ENCODE results near the gene ZNF202. TPM values are rescaled to one million over a fixed set of nuclear protein-coding genes. Genes with fewer than 3 reads are reported as not detected.
"Not testable (repeated sequence)": the region's sequence is repeated elsewhere in the genome, so short reads cannot be mapped to it uniquely, and the experiment has no call there.

ZNF202 gene
- polyA plus RNA-seq (ENCODE audit: insufficient read length in 4 of 4) = 10 to 100 TPM; 15.6 to 19.7 (median 17.7) TPM

- peak; percentile 80 to 86 (median 82) for DNase-seq (ENCODE audit: low read depth in 4 of 4, low spot score in 3 of 4)
Observed at GRCh38 chr11:123741159-123742030, at the start of gene ZNF202. ZNF202 (minus strand) TSS chr11:123741660; CDS start chr11:123730888, 10,772 bp downstream.

GRCh38 chr11:123783536-123783935, 42.1 kb upstream of the ZNF202 start:
- DNase-seq (ENCODE audit: low read depth in 4 of 4, low spot score in 3 of 4) = no peak

GRCh38 chr11:123778511-123778910, 37.1 kb upstream of the ZNF202 start:
- DNase-seq (ENCODE audit: low read depth in 4 of 4, low spot score in 3 of 4) = no peak

- DNase-seq (ENCODE audit: low read depth in 4 of 4, low spot score in 3 of 4) = no peak
Observed at GRCh38 chr11:123775715-123776549, 34.5 kb upstream of the ZNF202 start.

- DNase-seq (ENCODE audit: low read depth in 4 of 4, low spot score in 3 of 4) = no peak
Observed at GRCh38 chr11:123775289-123775688, 33.8 kb upstream of the ZNF202 start.

GRCh38 chr11:123773959-123774358, 32.5 kb upstream of the ZNF202 start:
- no peak for DNase-seq (ENCODE audit: low read depth in 4 of 4, low spot score in 3 of 4)

GRCh38 chr11:123773026-123773425, 31.6 kb upstream of the ZNF202 start:
- DNase-seq (ENCODE audit: low read depth in 4 of 4, low spot score in 3 of 4) = no peak

- no peak for DNase-seq (ENCODE audit: low read depth in 4 of 4, low spot score in 3 of 4)
Observed at GRCh38 chr11:123771664-123772063, 30.2 kb upstream of the ZNF202 start.

GRCh38 chr11:123770712-123771111, 29.3 kb upstream of the ZNF202 start:
- DNase-seq (ENCODE audit: low read depth in 4 of 4, low spot score in 3 of 4) = no peak

- no peak for DNase-seq (ENCODE audit: low read depth in 4 of 4, low spot score in 3 of 4)
Observed at GRCh38 chr11:123765601-123766000, 24.1 kb upstream of the ZNF202 start.

- DNase-seq (ENCODE audit: low read depth in 4 of 4, low spot score in 3 of 4) = no peak
Observed at GRCh38 chr11:123762422-123762821, 21.0 kb upstream of the ZNF202 start.

- DNase-seq (ENCODE audit: low read depth in 4 of 4, low spot score in 3 of 4) = no peak
Observed at GRCh38 chr11:123760894-123761293, 19.4 kb upstream of the ZNF202 start.

- DNase-seq (ENCODE audit: low read depth in 4 of 4, low spot score in 3 of 4) = no peak
Observed at GRCh38 chr11:123757976-123758375, 16.5 kb upstream of the ZNF202 start.

- DNase-seq (ENCODE audit: low read depth in 4 of 4, low spot score in 3 of 4) = no peak
Observed at GRCh38 chr11:123755813-123756212, 14.4 kb upstream of the ZNF202 start.

- DNase-seq (ENCODE audit: low read depth in 4 of 4, low spot score in 3 of 4) = no peak
Observed at GRCh38 chr11:123755344-123755743, 13.9 kb upstream of the ZNF202 start.

GRCh38 chr11:123754101-123754568, 12.7 kb upstream of the ZNF202 start, which contains the start of gene OR6X1:
OR6X1 (minus strand) TSS chr11:123754518; CDS start chr11:123754518, 0 bp downstream.
- no peak for DNase-seq (ENCODE audit: low read depth in 4 of 4, low spot score in 3 of 4)

GRCh38 chr11:123753110-123753509, 11.7 kb upstream of the ZNF202 start:
- DNase-seq (ENCODE audit: low read depth in 4 of 4, low spot score in 3 of 4) = no peak

GRCh38 chr11:123751781-123752180, 10.3 kb upstream of the ZNF202 start:
- no peak for DNase-seq (ENCODE audit: low read depth in 4 of 4, low spot score in 3 of 4)

GRCh38 chr11:123748349-123748748, 6.9 kb upstream of the ZNF202 start:
- not testable (repeated sequence) for DNase-seq (ENCODE audit: low read depth in 4 of 4, low spot score in 3 of 4)

- DNase-seq (ENCODE audit: low read depth in 4 of 4, low spot score in 3 of 4) = no peak
Observed at GRCh38 chr11:123745764-123746451, 4.4 kb upstream of the ZNF202 start.

GRCh38 chr11:123742724-123743120, 1.3 kb upstream of the ZNF202 start:
- DNase-seq (ENCODE audit: low read depth in 4 of 4, low spot score in 3 of 4) = no peak

Data from right renal pelvis (tissue), 4 donors.